ENCODE results near the gene KCNAB2.

KCNAB2 gene

GRCh38 chr1:6144647-6145395 is 99.1 kb downstream of the KCNAB2 start:
- peaks cover 24% of the 10 kb centered on the region for H3K27me3 ChIP-seq (ENCODE audit: control insufficient read depth, insufficient read depth, low read length, poor library complexity, severe bottlenecking)
- no peaks in the 10 kb centered on the region for H3K36me3 ChIP-seq (ENCODE audit: control insufficient read depth, insufficient read depth, low read length)
- H3K9me3 ChIP-seq (ENCODE audit: control insufficient read depth, low read length), result no peaks in the 10 kb centered on the region
- no peak overlapping the region for H3K4me3 ChIP-seq (ENCODE audit: insufficient read depth, low read depth, low read length)
- WGBS, 2 experiments, result 55 to 57% methylated on average over 16 of the region's 16 CpGs
- H3K4me1 ChIP-seq (ENCODE audit: control insufficient read depth, insufficient read depth, low read length), result peaks cover 25% of the 10 kb centered on the region
- peak overlapping the region; percentile 72 for H3K27ac ChIP-seq (ENCODE audit: insufficient read depth, low read depth, low read length, poor library complexity, severe bottlenecking)

GRCh38 chr1:6145396-6145750 is 99.7 kb downstream of the KCNAB2 start:
- Histone ChIP-seq H3K36me3 (ENCODE audit: control insufficient read depth, insufficient read depth, low read length) (no peaks in the 10 kb centered on the region), H3K4me3 (ENCODE audit: insufficient read depth, low read depth, low read length) (no peak overlapping the region), H3K9me3 (ENCODE audit: control insufficient read depth, low read length) (no peaks in the 10 kb centered on the region), H3K27me3 (ENCODE audit: control insufficient read depth, insufficient read depth, low read length, poor library complexity, severe bottlenecking) (peaks cover 25% of the 10 kb centered on the region), H3K27ac (ENCODE audit: insufficient read depth, low read depth, low read length, poor library complexity, severe bottlenecking) (peak overlapping the region; percentile 72), H3K4me1 (ENCODE audit: control insufficient read depth, insufficient read depth, low read length) (peaks cover 25% of the 10 kb centered on the region)
- WGBS, 2 experiments, result 79 to 83% methylated on average over 2 of the region's 2 CpGs

GRCh38 chr1:6145864-6146410 is 100.2 kb downstream of the KCNAB2 start:
- WGBS, 2 experiments, result 93 to 94% methylated on average over 24 of the region's 24 CpGs
- Histone ChIP-seq H3K9me3 (ENCODE audit: control insufficient read depth, low read length) (no peaks in the 10 kb centered on the region), H3K36me3 (ENCODE audit: control insufficient read depth, insufficient read depth, low read length) (no peaks in the 10 kb centered on the region), H3K4me3 (ENCODE audit: insufficient read depth, low read depth, low read length) (no peak overlapping the region), H3K4me1 (ENCODE audit: control insufficient read depth, insufficient read depth, low read length) (peaks cover 25% of the 10 kb centered on the region), H3K27me3 (ENCODE audit: control insufficient read depth, insufficient read depth, low read length, poor library complexity, severe bottlenecking) (peaks cover 25% of the 10 kb centered on the region), H3K27ac (ENCODE audit: insufficient read depth, low read depth, low read length, poor library complexity, severe bottlenecking) (no peak overlapping the region)

- 4% methylated on average over 53 of the region's 53 CpGs for WGBS, 2 experiments
- peaks cover 25% of the 10 kb centered on the region for H3K27me3 ChIP-seq (ENCODE audit: control insufficient read depth, insufficient read depth, low read length, poor library complexity, severe bottlenecking)
- no peaks in the 10 kb centered on the region for H3K36me3 ChIP-seq (ENCODE audit: control insufficient read depth, insufficient read depth, low read length)
- H3K27ac ChIP-seq (ENCODE audit: insufficient read depth, low read depth, low read length, poor library complexity, severe bottlenecking), result no peak overlapping the region
- peaks cover 25% of the 10 kb centered on the region for H3K4me1 ChIP-seq (ENCODE audit: control insufficient read depth, insufficient read depth, low read length)
- no peaks in the 10 kb centered on the region for H3K9me3 ChIP-seq (ENCODE audit: control insufficient read depth, low read length)
- peak overlapping the region; percentile 11 for H3K4me3 ChIP-seq (ENCODE audit: insufficient read depth, low read depth, low read length)
Measured at GRCh38 chr1:6148497-6149241, 103.0 kb downstream of the KCNAB2 start.

- peaks cover 25% of the 10 kb centered on the region for H3K27me3 ChIP-seq (ENCODE audit: control insufficient read depth, insufficient read depth, low read length, poor library complexity, severe bottlenecking)
- H3K4me3 ChIP-seq (ENCODE audit: insufficient read depth, low read depth, low read length), result no peak overlapping the region
- no peaks in the 10 kb centered on the region for H3K9me3 ChIP-seq (ENCODE audit: control insufficient read depth, low read length)
- H3K36me3 ChIP-seq (ENCODE audit: control insufficient read depth, insufficient read depth, low read length), result no peaks in the 10 kb centered on the region
- no peak overlapping the region for H3K27ac ChIP-seq (ENCODE audit: insufficient read depth, low read depth, low read length, poor library complexity, severe bottlenecking)
- H3K4me1 ChIP-seq (ENCODE audit: control insufficient read depth, insufficient read depth, low read length), result peaks cover 20% of the 10 kb centered on the region
- WGBS, 2 experiments, result 93 to 95% methylated on average over 1 of the region's 1 CpG
Measured at GRCh38 chr1:6149597-6149996, 103.9 kb downstream of the KCNAB2 start.

GRCh38 chr1:6150006-6150938 is 104.6 kb downstream of the KCNAB2 start:
- 91 to 93% methylated on average over 11 of the region's 11 CpGs for WGBS, 2 experiments
- peaks cover 13% of the 10 kb centered on the region for H3K4me1 ChIP-seq (ENCODE audit: control insufficient read depth, insufficient read depth, low read length)
- H3K36me3 ChIP-seq (ENCODE audit: control insufficient read depth, insufficient read depth, low read length), result no peaks in the 10 kb centered on the region
- no peaks in the 10 kb centered on the region for H3K9me3 ChIP-seq (ENCODE audit: control insufficient read depth, low read length)
- peaks cover 25% of the 10 kb centered on the region for H3K27me3 ChIP-seq (ENCODE audit: control insufficient read depth, insufficient read depth, low read length, poor library complexity, severe bottlenecking)
- no peak overlapping the region for H3K27ac ChIP-seq (ENCODE audit: insufficient read depth, low read depth, low read length, poor library complexity, severe bottlenecking)
- no peak overlapping the region for H3K4me3 ChIP-seq (ENCODE audit: insufficient read depth, low read depth, low read length)

All from ectodermal cell (in vitro differentiated cells).